ENCODE results near the gene EHMT1. TPM values are rescaled to one million over a fixed set of nuclear protein-coding genes. Genes with fewer than 3 reads are reported as not detected.
A peak's percentile ranks its signal among the peaks of the same experiment; 100 is the strongest.

EHMT1 gene
- total and polyA plus RNA-seq, 2 of the 13 experiments (the other 11 are each of a cell fraction or from before 2014, with no cell fraction given) = 23.0 to 27.1 TPM

DNA sequence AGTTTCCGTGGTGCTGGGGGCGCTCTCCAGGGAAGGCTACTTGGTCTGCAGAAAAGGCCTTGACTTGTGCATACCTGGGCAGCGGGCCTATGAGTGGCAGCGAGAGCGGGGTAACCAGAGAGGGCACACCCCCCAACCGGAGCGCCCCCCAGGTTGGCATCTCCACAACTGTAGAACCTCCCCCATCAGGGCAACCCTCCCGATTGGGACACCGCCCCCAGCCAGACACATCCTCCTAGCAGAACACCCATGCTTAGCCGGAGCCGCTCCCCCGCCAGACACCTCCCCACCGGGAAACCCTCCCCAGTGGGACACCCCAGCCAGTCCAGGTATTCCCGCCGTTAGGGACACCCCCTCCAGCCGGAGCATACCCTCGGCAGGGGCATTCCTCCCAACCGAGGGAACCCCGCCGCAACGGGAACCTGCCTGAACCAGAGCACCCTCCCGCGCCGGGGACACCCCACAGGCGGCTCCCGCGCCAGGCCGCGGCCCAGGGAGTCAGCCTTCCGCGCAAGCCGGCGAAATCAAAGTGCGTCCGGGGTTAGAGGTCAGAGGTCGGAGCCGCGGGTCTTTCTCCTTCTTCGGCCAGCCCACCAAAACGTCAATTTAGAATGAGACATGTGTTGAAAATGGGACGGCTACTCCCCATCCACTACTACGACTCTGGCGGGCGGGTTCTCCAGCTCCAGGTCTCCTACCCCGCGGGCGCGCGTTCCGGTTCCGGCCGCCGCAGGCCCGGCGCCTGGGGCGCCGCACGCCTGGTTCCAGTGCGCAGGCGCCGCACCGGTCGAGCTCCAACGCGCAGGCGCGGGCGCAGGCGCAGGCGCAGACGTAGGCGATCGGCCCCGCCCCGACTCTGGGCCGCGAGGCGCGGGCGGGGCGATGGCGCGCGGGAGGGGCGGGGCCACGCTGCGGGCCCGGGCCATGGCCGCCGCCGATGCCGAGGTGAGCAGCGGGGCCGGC lies at the start of gene EHMT1 (continued):
- TF ChIP-seq, protein P1, sequence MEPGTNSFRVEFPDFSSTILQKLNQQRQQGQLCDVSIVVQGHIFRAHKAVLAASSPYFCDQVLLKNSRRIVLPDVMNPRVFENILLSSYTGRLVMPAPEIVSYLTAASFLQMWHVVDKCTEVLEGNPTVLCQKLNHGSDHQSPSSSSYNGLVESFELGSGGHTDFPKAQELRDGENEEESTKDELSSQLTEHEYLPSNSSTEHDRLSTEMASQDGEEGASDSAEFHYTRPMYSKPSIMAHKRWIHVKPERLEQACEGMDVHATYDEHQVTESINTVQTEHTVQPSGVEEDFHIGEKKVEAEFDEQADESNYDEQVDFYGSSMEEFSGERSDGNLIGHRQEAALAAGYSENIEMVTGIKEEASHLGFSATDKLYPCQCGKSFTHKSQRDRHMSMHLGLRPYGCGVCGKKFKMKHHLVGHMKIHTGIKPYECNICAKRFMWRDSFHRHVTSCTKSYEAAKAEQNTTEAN (CRISPR knock-in tag; conservative IDR thresholded peaks at IDR 0.05) = no peak
- TF ChIP-seq IRF9 (CRISPR knock-in tag; IDR thresholded peaks at IDR 0.05; ENCODE audit: borderline replicate concordance) (peak; percentile 57; the same call in 1 of the 2 replicates), ZNF205 (CRISPR knock-in tag; IDR thresholded peaks at IDR 0.05) (no peak), NCOA2 (CRISPR knock-in tag; IDR thresholded peaks at IDR 0.05) (no peak), ZNF607 (CRISPR knock-in tag; IDR thresholded peaks at IDR 0.05; ENCODE audit: borderline replicate concordance) (no peak), ZSCAN31 (CRISPR knock-in tag; IDR thresholded peaks at IDR 0.05; ENCODE audit: low read depth) (peak; percentile 87; the same call in 1 of the 2 replicates), PLSCR1 (CRISPR knock-in tag; IDR thresholded peaks at IDR 0.05; ENCODE audit: borderline replicate concordance) (no peak), SETDB1 (CRISPR knock-in tag; IDR thresholded peaks at IDR 0.05; ENCODE audit: borderline replicate concordance) (no peak), ZNF629 (CRISPR knock-in tag; conservative IDR thresholded peaks at IDR 0.05) (no peak), SOX6 (IDR thresholded peaks at IDR 0.05) (no peak), SOX6 (CRISPR knock-in tag; IDR thresholded peaks at IDR 0.05) (no peak), ZNF207 (IDR thresholded peaks at IDR 0.05; ENCODE audit: borderline replicate concordance) (no peak), ZSCAN12 (CRISPR knock-in tag; IDR thresholded peaks at IDR 0.05) (no peak), ZBTB3 (CRISPR knock-in tag; IDR thresholded peaks at IDR 0.05; ENCODE audit: borderline replicate concordance, low read depth) (no peak), KLF16 (CRISPR knock-in tag; IDR thresholded peaks at IDR 0.05) (no peak), GATAD1 (CRISPR knock-in tag; IDR thresholded peaks at IDR 0.05) (peak; percentile 87)
- TF ChIP-seq, protein P2, sequence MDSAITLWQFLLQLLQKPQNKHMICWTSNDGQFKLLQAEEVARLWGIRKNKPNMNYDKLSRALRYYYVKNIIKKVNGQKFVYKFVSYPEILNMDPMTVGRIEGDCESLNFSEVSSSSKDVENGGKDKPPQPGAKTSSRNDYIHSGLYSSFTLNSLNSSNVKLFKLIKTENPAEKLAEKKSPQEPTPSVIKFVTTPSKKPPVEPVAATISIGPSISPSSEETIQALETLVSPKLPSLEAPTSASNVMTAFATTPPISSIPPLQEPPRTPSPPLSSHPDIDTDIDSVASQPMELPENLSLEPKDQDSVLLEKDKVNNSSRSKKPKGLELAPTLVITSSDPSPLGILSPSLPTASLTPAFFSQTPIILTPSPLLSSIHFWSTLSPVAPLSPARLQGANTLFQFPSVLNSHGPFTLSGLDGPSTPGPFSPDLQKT (CRISPR knock-in tag; IDR thresholded peaks at IDR 0.05; ENCODE audit: borderline replicate concordance) = no peak
- TF ChIP-seq, protein P3, sequence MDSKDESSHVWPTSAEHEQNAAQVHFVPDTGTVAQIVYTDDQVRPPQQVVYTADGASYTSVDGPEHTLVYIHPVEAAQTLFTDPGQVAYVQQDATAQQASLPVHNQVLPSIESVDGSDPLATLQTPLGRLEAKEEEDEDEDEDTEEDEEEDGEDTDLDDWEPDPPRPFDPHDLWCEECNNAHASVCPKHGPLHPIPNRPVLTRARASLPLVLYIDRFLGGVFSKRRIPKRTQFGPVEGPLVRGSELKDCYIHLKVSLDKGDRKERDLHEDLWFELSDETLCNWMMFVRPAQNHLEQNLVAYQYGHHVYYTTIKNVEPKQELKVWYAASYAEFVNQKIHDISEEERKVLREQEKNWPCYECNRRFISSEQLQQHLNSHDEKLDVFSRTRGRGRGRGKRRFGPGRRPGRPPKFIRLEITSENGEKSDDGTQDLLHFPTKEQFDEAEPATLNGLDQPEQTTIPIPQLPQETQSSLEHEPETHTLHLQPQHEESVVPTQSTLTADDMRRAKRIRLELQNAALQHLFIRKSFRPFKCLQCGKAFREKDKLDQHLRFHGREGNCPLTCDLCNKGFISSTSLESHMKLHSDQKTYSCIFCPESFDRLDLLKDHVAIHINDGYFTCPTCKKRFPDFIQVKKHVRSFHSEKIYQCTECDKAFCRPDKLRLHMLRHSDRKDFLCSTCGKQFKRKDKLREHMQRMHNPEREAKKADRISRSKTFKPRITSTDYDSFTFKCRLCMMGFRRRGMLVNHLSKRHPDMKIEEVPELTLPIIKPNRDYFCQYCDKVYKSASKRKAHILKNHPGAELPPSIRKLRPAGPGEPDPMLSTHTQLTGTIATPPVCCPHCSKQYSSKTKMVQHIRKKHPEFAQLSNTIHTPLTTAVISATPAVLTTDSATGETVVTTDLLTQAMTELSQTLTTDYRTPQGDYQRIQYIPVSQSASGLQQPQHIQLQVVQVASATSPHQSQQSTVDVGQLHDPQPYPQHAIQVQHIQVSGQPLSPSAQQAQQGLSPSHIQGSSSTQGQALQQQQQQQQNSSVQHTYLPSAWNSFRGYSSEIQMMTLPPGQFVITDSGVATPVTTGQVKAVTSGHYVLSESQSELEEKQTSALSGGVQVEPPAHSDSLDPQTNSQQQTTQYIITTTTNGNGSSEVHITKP (CRISPR knock-in tag; IDR thresholded peaks at IDR 0.05; ENCODE audit: low read depth) = no peak
- TF ChIP-seq, protein P4, sequence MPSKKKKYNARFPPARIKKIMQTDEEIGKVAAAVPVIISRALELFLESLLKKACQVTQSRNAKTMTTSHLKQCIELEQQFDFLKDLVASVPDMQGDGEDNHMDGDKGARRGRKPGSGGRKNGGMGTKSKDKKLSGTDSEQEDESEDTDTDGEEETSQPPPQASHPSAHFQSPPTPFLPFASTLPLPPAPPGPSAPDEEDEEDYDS (CRISPR knock-in tag; IDR thresholded peaks at IDR 0.05) = no peak
- TF ChIP-seq, protein P5, sequence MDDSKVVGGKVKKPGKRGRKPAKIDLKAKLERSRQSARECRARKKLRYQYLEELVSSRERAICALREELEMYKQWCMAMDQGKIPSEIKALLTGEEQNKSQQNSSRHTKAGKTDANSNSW (CRISPR knock-in tag; IDR thresholded peaks at IDR 0.05; ENCODE audit: borderline replicate concordance) = no peak

Measured in HepG2 (cell line).